IPS-18c (cell line): Measurements from ENCODE around the gene HBB.

Experiments
- H3K4me3 ChIP-seq: 2 replicates; pipeline ENCODE4 v1.7.0; 2013; ENCODE audit warnings: low read depth, mild to moderate bottlenecking, low read length, moderate library complexity; ENCODE audit not compliant: insufficient read depth
- H3K9me3 ChIP-seq: one replicate; pipeline ENCODE4 v1.6.1; 2013; ENCODE audit warnings: mild to moderate bottlenecking, low read length, moderate library complexity; ENCODE audit not compliant: control insufficient read depth, insufficient read depth

The HBB gene

GRCh38 chr11:5234381-5234834 lies 7.5 kb upstream of the HBB start, which contains the start of gene HBD:
HBD (minus strand) TSS chr11:5234483; CDS start chr11:5234433, 50 bp downstream.
- no peaks in the 10 kb centered on the region for H3K9me3 ChIP-seq
- no peak within 1 kb of the TSS for H3K4me3 ChIP-seq

GRCh38 chr11:5233307-5233706 lies 6.4 kb upstream of the HBB start:
- H3K4me3 ChIP-seq: no peak overlapping the region

GRCh38 chr11:5232821-5233220 lies 6.0 kb upstream of the HBB start:
- peaks cover 2% of the 10 kb centered on the region for H3K9me3 ChIP-seq
- H3K4me3 ChIP-seq: no peak overlapping the region

More at GRCh38 chr11:5233307-5233706, 6.4 kb upstream of the HBB start:
- H3K9me3 ChIP-seq: no peaks in the 10 kb centered on the region

GRCh38 chr11:5232176-5232575 lies 5.3 kb upstream of the HBB start:
- H3K4me3 ChIP-seq: no peak overlapping the region
- H3K9me3 ChIP-seq: peaks cover 2% of the 10 kb centered on the region

GRCh38 chr11:5231111-5231510 lies 4.2 kb upstream of the HBB start:
- Histone ChIP-seq H3K9me3 (peaks cover 2% of the 10 kb centered on the region), H3K4me3 (no peak overlapping the region)

- Histone ChIP-seq H3K4me3 (no peak overlapping the region), H3K9me3 (peaks cover 2% of the 10 kb centered on the region)
These were observed 3.4 kb upstream of the HBB start for GRCh38 chr11:5230266-5230665.

- Histone ChIP-seq H3K9me3 (peaks cover 2% of the 10 kb centered on the region), H3K4me3 (no peak overlapping the region)
These were observed 2.9 kb upstream of the HBB start for GRCh38 chr11:5229796-5230195.

- Histone ChIP-seq H3K4me3 (no peak overlapping the region), H3K9me3 (peaks cover 2% of the 10 kb centered on the region)
These were observed 2.5 kb upstream of the HBB start for GRCh38 chr11:5229356-5229755.

- peaks cover 2% of the 10 kb centered on the region for H3K9me3 ChIP-seq
These were observed 1.3 kb upstream of the HBB start for GRCh38 chr11:5228124-5228523.

GRCh38 chr11:5227681-5228080 lies 810 bp upstream of the HBB start:
- H3K4me3 ChIP-seq: no peak overlapping the region
- H3K9me3 ChIP-seq: peaks cover 2% of the 10 kb centered on the region

More at GRCh38 chr11:5228124-5228523, 1.3 kb upstream of the HBB start:
- no peak overlapping the region for H3K4me3 ChIP-seq

GRCh38 chr11:5225480-5225871 lies 1.4 kb downstream of the HBB start:
- peaks cover 2% of the 10 kb centered on the region for H3K9me3 ChIP-seq

GRCh38 chr11:5224538-5225479 lies 2.1 kb downstream of the HBB start:
- Histone ChIP-seq H3K9me3 (peaks cover 2% of the 10 kb centered on the region), H3K4me3 (no peak overlapping the region)

More at GRCh38 chr11:5225480-5225871, 1.4 kb downstream of the HBB start:
- no peak overlapping the region for H3K4me3 ChIP-seq

- no peak overlapping the region for H3K4me3 ChIP-seq
These were observed 3.2 kb downstream of the HBB start for GRCh38 chr11:5223686-5224085.

GRCh38 chr11:5223146-5223545 lies 3.7 kb downstream of the HBB start:
- peaks cover 2% of the 10 kb centered on the region for H3K9me3 ChIP-seq
- H3K4me3 ChIP-seq: no peak overlapping the region

More at GRCh38 chr11:5223686-5224085, 3.2 kb downstream of the HBB start:
- peaks cover 2% of the 10 kb centered on the region for H3K9me3 ChIP-seq

GRCh38 chr11:5210376-5210885 lies 16.4 kb downstream of the HBB start:
- no peak overlapping the region for H3K4me3 ChIP-seq
- no peaks in the 10 kb centered on the region for H3K9me3 ChIP-seq

- Histone ChIP-seq H3K4me3 (no peak overlapping the region), H3K9me3 (no peaks in the 10 kb centered on the region)
These were observed 22.1 kb downstream of the HBB start for GRCh38 chr11:5204787-5205186.

GRCh38 chr11:5203366-5203765 lies 23.5 kb downstream of the HBB start:
- Histone ChIP-seq H3K9me3 (no peaks in the 10 kb centered on the region), H3K4me3 (no peak overlapping the region)

- no peak within 1 kb of the TSS for H3K4me3 ChIP-seq
These were observed 26.3 kb downstream of the HBB start, which contains the start of gene OR51V1 for GRCh38 chr11:5200582-5200981. OR51V1 (minus strand) TSS chr11:5200682; CDS start chr11:5200682, 0 bp downstream.

More at GRCh38 chr11:5200582-5200981, 26.3 kb downstream of the HBB start, which contains the start of gene OR51V1:
- H3K9me3 ChIP-seq: no peaks in the 10 kb centered on the region
